Effector CD8-positive, alpha-beta T cell (primary cell): Measurements from ENCODE around the gene MIPEP.
"Not testable (repeated sequence)": the region's sequence is repeated elsewhere in the genome, so short reads cannot be mapped to it uniquely, and the experiment has no call there.

Source experiments
- DNase-seq: peaks from one replicate; lab custom pipeline; 2025; lab: John Stamatoyannopoulos, UW

The MIPEP gene

DNA sequence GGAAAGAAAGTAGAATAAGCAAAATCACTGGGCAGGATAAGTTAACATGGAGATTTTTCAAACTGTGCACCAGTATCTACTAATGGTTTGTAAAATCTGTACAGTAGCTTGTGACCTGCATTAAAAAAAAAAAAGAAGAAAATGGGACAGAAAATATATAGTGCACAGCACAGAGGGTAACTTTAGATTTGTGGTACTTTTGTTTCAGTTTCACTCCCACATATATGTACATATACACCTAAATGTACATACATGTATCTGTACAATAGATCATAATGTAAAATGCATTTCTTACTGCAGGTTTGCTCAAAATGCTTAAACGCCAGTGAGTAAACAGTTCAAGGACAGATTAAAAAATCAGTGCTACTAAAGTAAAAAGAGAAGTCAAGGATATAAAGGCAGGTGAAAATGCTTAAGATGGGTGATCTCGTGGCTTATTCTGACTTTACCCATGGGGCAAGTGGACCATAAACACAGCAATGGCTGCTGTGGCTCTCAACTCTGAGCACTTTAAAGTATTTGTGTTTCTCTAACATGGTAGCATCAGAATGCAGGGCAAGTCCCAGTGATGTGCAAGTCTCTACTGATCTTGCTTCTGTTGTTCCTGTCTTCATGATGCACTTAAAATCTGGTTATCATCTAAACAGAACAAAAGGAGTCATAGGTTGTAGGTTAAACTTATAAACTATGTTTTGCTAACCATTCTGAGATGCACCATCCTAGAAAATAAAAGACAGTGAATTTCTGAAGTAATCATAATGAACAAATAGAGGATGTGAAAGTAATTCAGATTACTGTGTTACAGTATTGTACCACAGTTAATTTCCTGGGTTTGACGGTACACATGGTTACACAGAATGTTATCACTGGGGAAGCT is 112.3 kb downstream of the MIPEP start:
- no peak for DNase-seq

GRCh38 chr13:23772717-23773116 is 116.5 kb downstream of the MIPEP start:
- DNase-seq = no peak

DNA sequence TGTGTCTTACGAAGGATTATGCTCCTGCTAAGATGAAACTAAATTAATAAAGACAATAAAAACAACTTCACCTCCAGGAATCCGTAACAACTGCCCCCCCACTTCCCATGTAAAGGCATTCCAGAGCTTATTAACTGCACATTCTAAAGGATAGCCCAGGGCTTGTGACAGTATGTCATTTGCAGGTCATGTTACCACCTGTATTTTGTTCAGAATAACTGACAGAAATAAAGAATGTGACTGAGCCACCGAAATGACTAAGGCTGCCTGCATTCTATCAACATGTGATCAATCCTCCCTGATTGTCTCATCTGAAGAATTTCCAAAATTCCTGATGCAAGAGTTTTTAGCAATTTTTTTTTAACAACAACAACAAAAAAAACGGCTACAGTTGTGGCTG is 117.2 kb downstream of the MIPEP start:
- DNase-seq = no peak

DNA sequence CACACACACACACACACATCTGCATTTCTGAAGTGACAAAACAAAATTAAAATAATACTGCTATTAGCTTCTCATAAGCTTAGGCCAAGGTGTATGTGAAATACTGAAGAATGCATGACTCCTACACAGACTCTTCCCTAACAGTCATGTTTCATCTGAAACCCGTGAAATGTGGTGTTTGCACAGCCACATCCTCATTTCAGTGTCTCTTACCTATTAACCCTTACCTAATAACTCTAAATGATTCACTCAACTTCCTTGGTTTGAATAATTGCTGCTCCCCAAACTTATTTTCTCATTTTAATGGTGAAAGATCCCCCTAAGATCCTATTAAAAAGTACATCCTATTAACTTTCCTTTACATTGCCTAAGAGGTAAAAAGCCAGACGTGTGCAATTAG is 117.6 kb downstream of the MIPEP start:
- no peak for DNase-seq

GRCh38 chr13:23770973-23771372 is 118.2 kb downstream of the MIPEP start:
- DNase-seq = no peak

- no peak for DNase-seq
Observed at GRCh38 chr13:23770428-23770827, 118.8 kb downstream of the MIPEP start.

- DNase-seq = no peak
Observed at GRCh38 chr13:23769401-23769800, 119.8 kb downstream of the MIPEP start.

DNA sequence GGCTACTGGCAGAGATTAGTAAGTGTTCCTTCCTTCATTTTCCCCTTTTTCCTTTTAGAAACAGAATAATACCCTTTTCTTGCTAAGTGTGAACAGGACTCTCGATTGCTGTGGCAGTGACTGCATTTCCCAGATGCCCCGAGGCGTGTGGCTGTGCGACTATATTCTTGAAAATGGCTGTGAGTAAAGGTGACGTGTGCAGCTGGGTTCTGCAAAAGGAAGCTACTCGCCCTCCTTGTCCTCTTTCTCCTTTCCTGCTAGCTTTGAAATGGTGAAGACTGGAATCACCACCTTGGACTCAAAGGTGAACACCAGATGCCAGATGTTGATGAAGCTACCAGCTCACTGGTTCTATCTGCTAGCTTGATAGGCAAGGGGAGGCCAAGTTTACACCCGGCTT is 121.4 kb downstream of the MIPEP start:
- DNase-seq = no peak

GRCh38 chr13:23766939-23767338 is 122.3 kb downstream of the MIPEP start:
- DNase-seq = no peak

DNA sequence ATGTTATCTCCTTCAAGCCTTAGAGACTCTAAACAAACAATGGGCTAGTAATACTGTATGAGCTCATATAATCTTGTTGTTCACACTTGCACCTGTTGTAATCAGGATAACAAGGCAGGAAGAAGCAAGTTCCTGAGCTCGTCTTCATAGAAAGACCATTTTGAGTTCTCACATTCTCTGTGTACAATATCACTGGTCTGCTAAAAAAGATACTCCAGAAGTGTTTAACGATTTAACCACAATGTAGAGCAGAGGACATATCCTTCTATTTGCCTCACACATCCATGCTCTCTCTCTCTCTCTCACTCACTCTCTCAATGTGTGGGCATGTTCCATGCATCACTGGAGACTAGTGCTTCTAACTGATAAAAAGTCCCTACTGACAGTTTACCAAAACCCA is 122.9 kb downstream of the MIPEP start:
- no peak for DNase-seq

- no peak for DNase-seq
Observed at GRCh38 chr13:23765531-23765930, 123.7 kb downstream of the MIPEP start.

- DNase-seq = no peak
Observed at GRCh38 chr13:23763318-23763717, 125.9 kb downstream of the MIPEP start.

DNA sequence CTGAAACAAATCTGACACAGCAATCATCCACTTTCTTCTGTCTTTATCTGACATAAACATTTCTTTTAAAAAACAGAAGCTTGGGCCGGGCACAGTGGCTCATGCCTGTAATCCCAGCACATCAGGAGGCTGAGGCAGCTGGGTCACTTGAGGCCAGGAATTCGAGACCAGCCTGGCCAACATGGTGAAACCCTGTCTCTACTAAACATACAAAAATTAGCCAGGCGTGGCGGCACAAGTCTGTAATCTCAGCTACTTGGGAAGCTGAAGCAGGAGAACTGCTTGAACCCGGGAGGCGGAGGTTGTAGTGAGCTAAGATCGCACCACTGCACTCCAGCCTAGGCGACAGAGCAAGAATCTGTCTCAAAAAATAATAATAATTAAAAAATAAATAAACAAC is 127.4 kb downstream of the MIPEP start:
- DNase-seq = not testable (repeated sequence)

- DNase-seq = no peak
Observed at GRCh38 chr13:23760000-23760399, 129.2 kb downstream of the MIPEP start.

- no peak for DNase-seq
Observed at GRCh38 chr13:23758798-23759527, 130.2 kb downstream of the MIPEP start.

DNA sequence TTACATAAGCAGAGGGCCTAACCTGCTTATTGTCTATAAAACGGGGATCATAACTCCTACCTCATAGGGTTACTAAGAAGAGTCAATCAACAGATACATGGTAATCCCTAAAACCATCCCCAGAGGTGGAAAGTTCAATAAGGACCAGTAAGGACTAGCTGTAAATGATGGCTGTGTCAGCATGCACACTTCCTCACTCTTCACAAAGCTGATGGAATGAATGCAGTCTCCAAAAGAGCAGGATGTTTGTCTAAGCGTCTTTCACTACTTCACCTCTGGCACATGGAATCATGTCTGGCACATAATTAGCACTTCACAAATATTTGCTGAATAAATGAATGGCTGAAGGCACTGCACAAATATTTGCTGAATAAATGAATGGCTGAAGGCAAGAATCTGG is 134.2 kb downstream of the MIPEP start:
- no peak for DNase-seq

GRCh38 chr13:23754506-23754905 is 134.7 kb downstream of the MIPEP start:
- DNase-seq = no peak

DNA sequence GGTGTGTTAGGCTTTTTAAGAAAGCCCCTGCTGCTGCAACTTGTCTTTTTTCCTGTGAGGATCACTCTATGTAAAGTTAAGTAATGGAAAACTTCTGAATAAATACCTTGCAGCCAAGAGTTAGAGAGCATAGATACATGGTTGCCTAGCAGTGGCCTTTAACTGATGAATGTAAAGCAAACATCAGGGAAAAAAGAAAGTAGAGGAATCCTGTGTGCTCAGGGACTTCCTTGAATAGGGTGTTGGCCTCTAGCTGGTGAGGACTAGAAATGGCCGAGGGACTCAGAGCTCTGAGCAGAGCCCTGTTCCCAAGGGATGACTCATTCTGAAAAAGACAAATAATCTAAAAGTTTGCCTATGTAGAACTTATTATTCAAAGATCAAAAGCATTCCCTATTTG is 135.7 kb downstream of the MIPEP start:
- DNase-seq = no peak

DNA sequence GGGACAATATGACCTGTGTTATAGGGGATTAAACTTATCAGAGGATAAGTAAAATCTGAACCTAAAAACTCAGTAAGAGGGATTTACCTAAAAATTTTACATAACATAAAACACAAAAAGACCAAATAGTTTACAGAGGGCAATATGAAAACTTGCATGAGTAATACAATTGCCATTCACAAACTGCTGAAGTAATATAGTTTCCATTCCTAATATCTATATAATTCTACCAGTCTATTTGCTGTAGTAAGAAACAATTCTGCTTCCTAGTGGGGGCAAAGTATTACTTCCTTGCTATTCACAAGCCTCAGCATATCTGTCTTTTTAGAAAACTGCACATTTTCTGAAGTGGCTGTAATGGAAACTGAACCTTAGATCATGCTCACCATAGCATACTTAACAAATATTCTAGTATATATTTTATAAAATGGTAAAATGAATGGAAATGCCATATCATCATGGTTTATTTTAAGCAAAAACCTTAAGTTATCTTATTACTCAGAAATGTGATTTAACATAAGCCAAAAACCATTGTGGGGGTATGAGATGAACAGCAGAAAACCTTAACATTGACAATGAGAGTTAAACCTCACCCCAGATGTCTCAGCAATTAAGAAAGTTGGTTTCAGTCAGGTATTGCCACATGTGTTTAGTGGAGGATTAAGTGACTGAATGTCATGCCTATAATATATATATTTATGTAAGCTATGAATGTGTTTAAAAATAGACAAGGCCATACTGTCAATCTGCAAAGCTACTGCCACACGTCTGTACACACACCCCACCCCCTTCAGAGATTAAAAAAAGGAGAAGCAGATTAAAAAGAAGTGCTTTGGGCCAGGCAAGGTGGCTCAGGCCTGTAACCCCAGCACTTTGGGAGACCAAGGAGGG is 136.8 kb downstream of the MIPEP start:
- DNase-seq = no peak

- DNase-seq = no peak
Observed at GRCh38 chr13:23751195-23751594, 138.0 kb downstream of the MIPEP start.

DNA sequence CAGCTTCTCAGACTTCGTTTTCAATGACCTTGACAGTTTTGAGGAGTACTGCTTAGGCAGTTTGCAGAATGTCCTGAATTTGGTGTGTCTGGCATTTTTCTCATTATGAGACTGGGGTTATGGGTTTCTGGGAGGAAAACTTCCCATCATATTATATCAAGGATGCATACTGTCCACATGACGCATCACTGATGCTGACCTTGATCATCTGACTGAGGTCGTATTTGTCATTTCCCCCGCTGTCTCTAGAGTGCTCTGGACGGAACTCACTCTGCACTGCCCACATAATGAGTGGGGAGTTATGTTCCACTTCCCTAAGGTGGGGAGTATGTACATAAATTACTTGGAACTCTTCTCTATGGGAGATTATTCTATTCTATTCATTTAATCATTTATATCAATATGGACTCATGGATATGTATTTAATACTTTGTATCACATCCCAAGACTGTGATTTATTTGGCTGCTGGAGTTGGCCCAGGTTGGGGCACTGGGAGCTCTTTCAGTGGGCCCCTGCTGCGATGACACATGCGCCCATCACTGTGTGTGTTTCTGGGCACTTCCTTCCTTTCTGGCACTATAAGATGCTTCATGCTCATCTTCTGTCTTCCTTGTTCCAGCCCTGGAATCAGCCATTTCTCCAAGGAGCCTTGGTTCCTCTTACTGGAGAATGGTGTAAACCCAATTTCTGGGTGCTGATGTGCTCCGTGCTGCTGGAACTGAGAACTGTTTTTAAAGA is 138.6 kb downstream of the MIPEP start:
- DNase-seq = no peak
